PFSK-1 (cell line): ENCODE measurements around the gene NTM.

Source experiments
- POLR2AphosphoS5 ChIP-seq: IDR thresholded peaks from 2 replicates; pipeline ENCODE4 v1.6.1; 2012; ENCODE audit warnings: low read depth, mild to moderate bottlenecking, control low read depth, low read length, moderate library complexity
- REST ChIP-seq, 2 experiments: IDR thresholded peaks; 2 replicates each; pipeline versions ENCODE4 v1.6.1 to v1.8.0; 2011 to 2012; ENCODE audit warnings: low read depth in 2 of 2, low read length in 2 of 2, control low read depth in 1 of 2, inconsistent platforms in 1 of 2, mild to moderate bottlenecking in 1 of 2, moderate library complexity in 1 of 2; ENCODE audit not compliant: insufficient read depth in 1 of 2
- SIN3A ChIP-seq: IDR thresholded peaks from 2 replicates; pipeline ENCODE4 v1.6.1; 2012; ENCODE audit warnings: mild to moderate bottlenecking, low read length, moderate library complexity, borderline replicate concordance; ENCODE audit not compliant: insufficient read depth
- TAF1 ChIP-seq: IDR thresholded peaks from 2 replicates; pipeline ENCODE4 v1.6.1; 2012; ENCODE audit warnings: low read length, control low read depth, borderline replicate concordance; ENCODE audit not compliant: insufficient read depth

DNA sequence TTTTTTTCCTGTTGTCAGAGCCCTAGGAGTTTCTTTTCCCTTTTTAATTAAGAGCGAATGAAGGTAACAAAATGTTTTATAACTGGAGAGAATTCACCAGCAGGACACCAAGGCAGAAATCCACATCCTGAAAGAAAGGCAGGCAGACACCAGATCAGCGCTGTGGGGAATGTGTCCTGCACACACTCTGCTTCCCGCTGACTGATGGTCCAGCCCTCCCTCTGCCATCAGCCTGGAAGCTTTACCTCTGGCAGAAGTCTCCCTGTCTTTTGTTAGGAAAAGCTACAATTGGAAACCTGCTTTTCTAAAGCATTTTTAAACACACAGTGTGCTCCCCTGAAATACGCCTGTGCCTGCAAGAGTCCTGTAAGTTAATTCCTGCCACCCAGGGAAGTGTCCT lies 638.5 kb downstream of the NTM start:
- no peak for TF ChIP-seq TAF1
- no peak for TF ChIP-seq POLR2AphosphoS5
- no peak for TF ChIP-seq REST (IDR thresholded peaks at IDR 0.05; ENCODE audit: insufficient read depth in 1 of 2, low read depth in 2 of 2, low read length in 2 of 2)
- no peak for TF ChIP-seq SIN3A
